Measurements from ENCODE around the gene GAS2.

DNA sequence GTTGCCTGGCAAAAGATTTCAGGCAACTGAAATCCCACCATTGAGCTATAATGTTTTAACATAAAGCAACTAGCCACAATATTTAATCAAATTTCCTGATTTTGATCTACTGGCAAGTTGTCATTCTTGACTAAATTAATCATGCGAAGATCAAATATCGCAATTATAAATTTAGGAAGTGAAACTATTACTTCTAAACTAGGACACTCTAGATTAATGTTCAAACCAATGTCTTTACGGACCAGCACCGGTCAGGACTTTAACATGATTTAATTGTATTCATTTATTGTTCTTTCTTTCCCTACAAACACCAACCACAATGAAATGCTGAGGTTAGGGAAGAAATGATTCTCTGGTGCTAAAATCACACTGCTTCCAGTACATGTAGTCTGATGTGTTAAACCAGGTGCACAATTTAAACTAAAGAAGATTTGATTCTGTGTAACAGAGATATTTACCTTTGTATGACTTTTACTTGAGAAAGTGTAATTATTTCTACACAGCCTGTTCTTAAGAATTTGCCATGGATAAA, 14.9 kb downstream of the GAS2 start:
- TF ChIP-seq, protein P1, sequence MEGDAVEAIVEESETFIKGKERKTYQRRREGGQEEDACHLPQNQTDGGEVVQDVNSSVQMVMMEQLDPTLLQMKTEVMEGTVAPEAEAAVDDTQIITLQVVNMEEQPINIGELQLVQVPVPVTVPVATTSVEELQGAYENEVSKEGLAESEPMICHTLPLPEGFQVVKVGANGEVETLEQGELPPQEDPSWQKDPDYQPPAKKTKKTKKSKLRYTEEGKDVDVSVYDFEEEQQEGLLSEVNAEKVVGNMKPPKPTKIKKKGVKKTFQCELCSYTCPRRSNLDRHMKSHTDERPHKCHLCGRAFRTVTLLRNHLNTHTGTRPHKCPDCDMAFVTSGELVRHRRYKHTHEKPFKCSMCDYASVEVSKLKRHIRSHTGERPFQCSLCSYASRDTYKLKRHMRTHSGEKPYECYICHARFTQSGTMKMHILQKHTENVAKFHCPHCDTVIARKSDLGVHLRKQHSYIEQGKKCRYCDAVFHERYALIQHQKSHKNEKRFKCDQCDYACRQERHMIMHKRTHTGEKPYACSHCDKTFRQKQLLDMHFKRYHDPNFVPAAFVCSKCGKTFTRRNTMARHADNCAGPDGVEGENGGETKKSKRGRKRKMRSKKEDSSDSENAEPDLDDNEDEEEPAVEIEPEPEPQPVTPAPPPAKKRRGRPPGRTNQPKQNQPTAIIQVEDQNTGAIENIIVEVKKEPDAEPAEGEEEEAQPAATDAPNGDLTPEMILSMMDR (IDR thresholded peaks at IDR 0.05) = no peak
- no peak for TF ChIP-seq POLR2A (IDR thresholded peaks at IDR 0.05)

Data from uterus (tissue), 2 donors.